Measurements from ENCODE around the gene CACNA2D1.

- no peak for TF ChIP-seq EP300 (IDR thresholded peaks at IDR 0.05)
- no peak for TF ChIP-seq POLR2A (IDR thresholded peaks at IDR 0.05)
- no peak for TF ChIP-seq CTCF (IDR thresholded peaks at IDR 0.05)
These were observed 258.1 kb downstream of the CACNA2D1 start for GRCh38 chr7:82185443-82185842.
